ENCODE data around the gene SLIT3.

DNA sequence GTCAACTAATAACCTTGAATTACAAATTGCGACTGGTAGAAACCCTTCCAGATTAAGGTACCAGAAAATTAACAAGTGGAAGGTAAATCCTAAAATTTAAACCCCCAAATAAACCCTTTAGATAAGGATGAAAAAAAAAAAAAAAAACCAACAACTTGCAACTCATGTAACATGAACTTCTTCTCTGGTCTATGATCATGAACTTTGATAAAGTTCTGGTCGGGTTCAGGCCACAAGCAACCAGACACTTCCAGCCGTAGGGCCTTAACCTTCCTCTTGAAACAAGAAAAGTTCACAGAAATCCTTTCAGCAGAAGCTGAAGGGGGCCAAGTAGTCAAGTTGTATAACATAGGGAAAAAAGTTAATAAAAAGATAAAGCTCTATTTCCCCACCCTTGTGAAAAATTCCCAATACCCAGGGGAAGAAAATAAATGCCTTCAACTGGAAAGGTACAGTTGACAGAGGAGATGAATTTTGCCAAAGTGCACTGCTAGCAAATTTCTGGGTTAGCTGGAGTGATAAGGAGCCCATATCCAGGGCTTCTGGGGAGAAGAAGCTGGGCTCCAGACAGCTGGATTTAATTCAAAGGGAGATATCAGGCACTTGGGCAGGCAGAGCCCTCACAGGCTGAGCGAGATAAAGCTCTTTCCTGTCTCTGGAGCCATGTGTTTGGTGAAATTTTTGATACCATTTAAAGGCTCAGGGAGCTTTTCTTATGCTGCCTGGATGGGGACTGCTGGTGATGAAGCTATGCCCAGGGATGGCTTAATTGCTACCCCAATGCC lies 487.6 kb downstream of the SLIT3 start:
- TF ChIP-seq, protein P1, sequence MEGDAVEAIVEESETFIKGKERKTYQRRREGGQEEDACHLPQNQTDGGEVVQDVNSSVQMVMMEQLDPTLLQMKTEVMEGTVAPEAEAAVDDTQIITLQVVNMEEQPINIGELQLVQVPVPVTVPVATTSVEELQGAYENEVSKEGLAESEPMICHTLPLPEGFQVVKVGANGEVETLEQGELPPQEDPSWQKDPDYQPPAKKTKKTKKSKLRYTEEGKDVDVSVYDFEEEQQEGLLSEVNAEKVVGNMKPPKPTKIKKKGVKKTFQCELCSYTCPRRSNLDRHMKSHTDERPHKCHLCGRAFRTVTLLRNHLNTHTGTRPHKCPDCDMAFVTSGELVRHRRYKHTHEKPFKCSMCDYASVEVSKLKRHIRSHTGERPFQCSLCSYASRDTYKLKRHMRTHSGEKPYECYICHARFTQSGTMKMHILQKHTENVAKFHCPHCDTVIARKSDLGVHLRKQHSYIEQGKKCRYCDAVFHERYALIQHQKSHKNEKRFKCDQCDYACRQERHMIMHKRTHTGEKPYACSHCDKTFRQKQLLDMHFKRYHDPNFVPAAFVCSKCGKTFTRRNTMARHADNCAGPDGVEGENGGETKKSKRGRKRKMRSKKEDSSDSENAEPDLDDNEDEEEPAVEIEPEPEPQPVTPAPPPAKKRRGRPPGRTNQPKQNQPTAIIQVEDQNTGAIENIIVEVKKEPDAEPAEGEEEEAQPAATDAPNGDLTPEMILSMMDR (conservative IDR thresholded peaks at IDR 0.05; ENCODE audit: low read depth, low read length), result no peak
- no peak for TF ChIP-seq EZH2 (IDR thresholded peaks at IDR 0.05; ENCODE audit: low read length, unreplicated experiment)
- no peak for TF ChIP-seq EZH2phosphoT487 (IDR thresholded peaks at IDR 0.05; ENCODE audit: borderline replicate concordance, low read length)

Data from PC-3 (cell line).